GM12892 (cell line): ENCODE measurements around the gene DUOXA2.
"Not testable (repeated sequence)": the region's sequence is repeated elsewhere in the genome, so short reads cannot be mapped to it uniquely, and the experiment has no call there.

Experiments used
- POLR2AphosphoS5 ChIP-seq: IDR thresholded peaks from 2 replicates; pipeline ENCODE4 v1.6.1; 2011; ENCODE audit warnings: low read depth, low read length, control low read depth
- TAF1 ChIP-seq: IDR thresholded peaks from 2 replicates; pipeline ENCODE4 v1.6.1; 2011; ENCODE audit warnings: low read depth, mild to moderate bottlenecking, control low read depth, low read length, borderline replicate concordance

GRCh38 chr15:45082412-45082811, 31.7 kb upstream of the DUOXA2 start:
- not testable (repeated sequence) for TF ChIP-seq TAF1, POLR2AphosphoS5
